Measurements from ENCODE around the gene ZDHHC4. TPM values are rescaled to one million over a fixed set of nuclear protein-coding genes. Genes with fewer than 3 reads are reported as not detected.

Gene ZDHHC4
- total RNA-seq: 83.4 and 86.5 TPM in 2 replicates
- long read RNA-seq, transcript ZDHHC4-201 (8 exons, 1,259 nt): major isoform, 60 of 109 reads
- long read RNA-seq, transcript ZDHHC4-206 (8 exons, 1,348 nt): minor isoform, 8 of 109 reads
- long read RNA-seq, transcript ZDHHC4-205 (8 exons, 1,552 nt): minor isoform, 11 of 109 reads
- long read RNA-seq, partial matches to known transcripts: 11 of 109 reads
- long read RNA-seq, other reads (novel, unspliced or antisense): 15 of 109 reads

- no peak for TF ChIP-seq CTCF (IDR thresholded peaks at IDR 0.05; ENCODE audit: unreplicated experiment)
- H3K36me3 Mint-ChIP-seq (ENCODE audit: insufficient read depth): peaks cover 17% of the 10 kb centered on the region
- H3K9me3 Mint-ChIP-seq (ENCODE audit: low read depth): no peaks in the 10 kb centered on the region
- DNase-seq (ENCODE audit: low spot score, unreplicated experiment): peak; percentile 71
- H3K27me3 Mint-ChIP-seq: peaks cover 3% of the 10 kb centered on the region
- H3K27ac Mint-ChIP-seq: peak within 1 kb of the TSS; percentile 95
- peak within 1 kb of the TSS; percentile 86 for H3K4me3 Mint-ChIP-seq (ENCODE audit: low read depth)
- H3K4me1 Mint-ChIP-seq (ENCODE audit: low read depth): peaks cover 13% of the 10 kb centered on the region
Measured at GRCh38 chr7:6577369-6578113, at the start of gene ZDHHC4. Gene ZDHHC4 (plus strand): TSS chr7:6577454. CDS start chr7:6580562, 3,108 bp downstream.

GRCh38 chr7:6528401-6529130 lies 48.7 kb upstream of the ZDHHC4 start:
- Mint-ChIP-seq H3K27ac (no peak overlapping the region), H3K27me3 (peaks cover 79% of the 10 kb centered on the region), H3K9me3 (ENCODE audit: low read depth) (no peaks in the 10 kb centered on the region), H3K4me1 (ENCODE audit: low read depth) (peaks cover 5% of the 10 kb centered on the region), H3K4me3 (ENCODE audit: low read depth) (no peak overlapping the region), H3K36me3 (ENCODE audit: insufficient read depth) (no peaks in the 10 kb centered on the region)
- DNase-seq (ENCODE audit: low spot score, unreplicated experiment): no peak
- TF ChIP-seq CTCF (IDR thresholded peaks at IDR 0.05; ENCODE audit: unreplicated experiment): no peak

GRCh38 chr7:6529643-6530042 lies 47.6 kb upstream of the ZDHHC4 start:
- H3K4me1 Mint-ChIP-seq (ENCODE audit: low read depth): peaks cover 5% of the 10 kb centered on the region
- no peaks in the 10 kb centered on the region for H3K36me3 Mint-ChIP-seq (ENCODE audit: insufficient read depth)
- no peak for TF ChIP-seq CTCF (IDR thresholded peaks at IDR 0.05; ENCODE audit: unreplicated experiment)
- no peaks in the 10 kb centered on the region for H3K9me3 Mint-ChIP-seq (ENCODE audit: low read depth)
- DNase-seq (ENCODE audit: low spot score, unreplicated experiment): no peak
- H3K4me3 Mint-ChIP-seq (ENCODE audit: low read depth): no peak overlapping the region
- H3K27me3 Mint-ChIP-seq: peaks cover 79% of the 10 kb centered on the region
- H3K27ac Mint-ChIP-seq: no peak overlapping the region

- Mint-ChIP-seq H3K9me3 (ENCODE audit: low read depth) (no peaks in the 10 kb centered on the region), H3K4me1 (ENCODE audit: low read depth) (peaks cover 5% of the 10 kb centered on the region), H3K27me3 (peaks cover 83% of the 10 kb centered on the region), H3K4me3 (ENCODE audit: low read depth) (peak overlapping the region; percentile 58), H3K27ac (no peak overlapping the region), H3K36me3 (ENCODE audit: insufficient read depth) (no peaks in the 10 kb centered on the region)
- no peak for TF ChIP-seq CTCF (IDR thresholded peaks at IDR 0.05; ENCODE audit: unreplicated experiment)
- peak; percentile 36 for DNase-seq (ENCODE audit: low spot score, unreplicated experiment)
Measured at GRCh38 chr7:6530626-6531491, 46.4 kb upstream of the ZDHHC4 start.
